Measurements from ENCODE around the gene GNA12. TPM values are rescaled to one million over a fixed set of nuclear protein-coding genes. Genes with fewer than 3 reads are reported as not detected.
"Not testable (repeated sequence)": the region's sequence is repeated elsewhere in the genome, so short reads cannot be mapped to it uniquely, and the experiment has no call there.

Gene GNA12
- total RNA-seq, 1 donor from 2014 or later, result 54.6 TPM

- CTCF ChIA-PET, result no interaction called here
- Mint-ChIP-seq H3K27me3 (peaks cover 2% of the 10 kb centered on the region), H3K36me3 (ENCODE audit: low read depth) (no peaks in the 10 kb centered on the region), H3K4me1 (peaks cover 21% of the 10 kb centered on the region), H3K4me3 (no peak overlapping the region), H3K9me3 (no peaks in the 10 kb centered on the region), H3K27ac (no peak overlapping the region)
- intact Hi-C loops (cut with micrococcal nuclease), result no loop called here
- POLR2A ChIA-PET, result interaction anchor here (4.6 kb wide), 1 partner anchor 8 kb away, joined by 118 read pairs; no protein-coding TSS in a partner anchor
- no peak for ATAC-seq (ENCODE audit: low read depth)
- no peak for TF ChIP-seq CTCF (IDR thresholded peaks at IDR 0.05)
- no peak for DNase-seq
Measured at GRCh38 chr7:2701424-2701823, 142.7 kb downstream of the GNA12 start.

DNA sequence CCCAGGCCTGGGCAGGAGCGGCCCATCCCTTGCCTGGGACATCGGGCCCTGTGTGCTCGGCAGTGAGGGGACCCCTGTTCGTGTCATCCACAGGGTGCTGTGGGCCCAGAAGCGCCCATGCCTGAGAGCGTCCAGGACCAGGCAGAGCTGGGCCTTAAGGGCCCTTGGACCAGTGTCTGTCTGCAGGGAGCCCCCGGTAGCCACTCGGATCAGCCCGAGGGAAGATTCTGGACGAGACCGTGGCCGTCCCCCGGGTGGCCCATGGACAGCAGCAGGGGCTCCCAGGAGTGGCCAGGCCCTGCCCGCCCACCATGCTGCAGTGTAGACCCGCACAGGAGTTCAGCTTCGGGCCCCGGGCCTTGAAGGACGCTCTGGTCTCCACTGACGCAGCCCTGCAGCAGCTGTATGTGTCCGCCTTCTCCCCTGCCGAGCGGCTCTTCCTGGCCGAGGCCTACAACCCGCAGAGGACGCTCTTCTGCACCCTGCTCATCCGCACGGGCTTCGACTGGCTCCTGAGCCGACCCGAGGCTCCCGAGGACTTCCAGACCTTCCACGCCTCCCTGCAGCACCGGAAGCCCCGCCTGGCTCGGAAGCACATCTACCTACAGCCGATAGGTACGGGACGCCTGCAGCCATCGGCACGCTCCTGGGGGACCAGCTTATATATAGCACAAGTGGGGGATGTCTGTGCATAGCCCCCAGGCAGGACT is 143.8 kb downstream of the GNA12 start:
- peaks cover 21% of the 10 kb centered on the region for H3K4me1 Mint-ChIP-seq
- H3K36me3 Mint-ChIP-seq (ENCODE audit: low read depth), result no peaks in the 10 kb centered on the region
- ATAC-seq (ENCODE audit: low read depth) (no peak), DNase-seq (no peak)
- H3K27ac Mint-ChIP-seq, result no peak overlapping the region
- peaks cover 2% of the 10 kb centered on the region for H3K27me3 Mint-ChIP-seq
- no peaks in the 10 kb centered on the region for H3K9me3 Mint-ChIP-seq
- TF ChIP-seq CTCF (IDR thresholded peaks at IDR 0.05), result no peak
- ChIA-PET CTCF (interaction anchor here (1.0 to 4.5 kb wide), 3 partner anchors 9 to 29 kb away, joined by 3 to 43 read pairs (median 12); no protein-coding TSS in a partner anchor), POLR2A (interaction anchor here (1.1 to 4.6 kb wide), 4 partner anchors 9 to 189 kb away, joined by 3 to 118 read pairs (median 16); no protein-coding TSS in a partner anchor)
- intact Hi-C loops (cut with micrococcal nuclease), result no loop called here
- H3K4me3 Mint-ChIP-seq, result no peak overlapping the region

- no peaks in the 10 kb centered on the region for H3K9me3 Mint-ChIP-seq
- intact Hi-C loops (cut with micrococcal nuclease), result loop anchor here (1.0 to 5.0 kb wide), 3 partner anchors 10 to 177 kb away; no protein-coding TSS in a partner anchor
- no peak for TF ChIP-seq CTCF (IDR thresholded peaks at IDR 0.05)
- peak overlapping the region; percentile 69 for H3K4me3 Mint-ChIP-seq
- POLR2A ChIA-PET, result interaction anchor here (0.7 to 4.6 kb wide), 15 partner anchors 10 to 393 kb away, joined by 3 to 118 read pairs (median 5); partner anchors contain the start of genes AMZ1 and EIF3B
- peaks cover 2% of the 10 kb centered on the region for H3K27me3 Mint-ChIP-seq
- ATAC-seq (ENCODE audit: low read depth), result no peak
- no peak for DNase-seq
- H3K36me3 Mint-ChIP-seq (ENCODE audit: low read depth), result no peaks in the 10 kb centered on the region
- CTCF ChIA-PET, result interaction anchor here (0.6 to 4.5 kb wide), 7 partner anchors 10 to 248 kb away, joined by 3 to 43 read pairs (median 6); no protein-coding TSS in a partner anchor
- peak overlapping the region; percentile 75 for H3K27ac Mint-ChIP-seq
- peaks cover 21% of the 10 kb centered on the region for H3K4me1 Mint-ChIP-seq
Measured at GRCh38 chr7:2699289-2699620, 144.9 kb downstream of the GNA12 start.

DNA sequence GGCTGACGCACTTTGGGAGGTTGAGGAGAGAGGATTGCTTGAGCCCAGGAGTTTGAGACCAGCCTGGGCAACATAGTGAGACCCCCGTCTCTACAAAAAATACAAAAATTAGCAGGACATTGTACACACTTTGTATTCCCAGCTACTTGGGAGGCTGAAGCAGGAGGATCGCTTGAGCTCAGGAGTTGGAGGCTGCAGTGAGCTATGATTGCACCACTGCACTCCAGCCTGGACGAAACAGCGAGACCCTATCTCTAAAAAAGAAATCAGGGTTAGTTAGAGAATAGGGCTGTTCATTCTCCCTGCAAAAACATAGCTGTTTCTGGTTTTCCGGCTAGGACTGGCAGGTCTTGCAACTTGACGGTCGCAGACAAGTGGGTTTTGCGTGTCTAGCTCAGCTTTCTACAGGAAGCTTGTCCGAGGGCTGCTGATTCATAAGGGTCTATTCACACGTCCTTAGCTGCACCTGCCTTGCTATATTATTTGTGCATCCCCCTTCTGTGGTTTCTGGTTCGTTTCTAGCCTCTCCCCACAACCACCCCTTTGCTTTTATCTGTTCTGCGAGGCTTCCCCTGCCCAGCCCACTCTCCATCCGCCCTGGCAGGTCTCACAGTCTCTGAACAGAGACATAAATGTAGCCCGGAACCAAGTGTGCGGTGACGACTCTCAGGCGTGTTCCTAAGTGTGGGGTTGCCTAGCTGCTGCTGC is 145.4 kb downstream of the GNA12 start:
- ChIA-PET POLR2A (interaction anchor here (0.7 to 4.6 kb wide), 14 partner anchors 9 to 394 kb away, joined by 3 to 118 read pairs (median 5); partner anchors contain the start of genes AMZ1 and EIF3B), CTCF (interaction anchor here (0.6 to 4.5 kb wide), 7 partner anchors 11 to 247 kb away, joined by 3 to 43 read pairs (median 6); no protein-coding TSS in a partner anchor)
- Mint-ChIP-seq H3K4me3 (peak overlapping the region; percentile 69), H3K27me3 (peaks cover 2% of the 10 kb centered on the region), H3K9me3 (no peaks in the 10 kb centered on the region), H3K27ac (peak overlapping the region; percentile 75), H3K4me1 (peaks cover 21% of the 10 kb centered on the region), H3K36me3 (ENCODE audit: low read depth) (no peaks in the 10 kb centered on the region)
- TF ChIP-seq CTCF (IDR thresholded peaks at IDR 0.05), result no peak
- intact Hi-C loops (cut with micrococcal nuclease), result loop anchor here (1.0 to 5.0 kb wide), 4 partner anchors 9 to 176 kb away; no protein-coding TSS in a partner anchor
- ATAC-seq (ENCODE audit: low read depth) (peak; percentile 94), DNase-seq (peak; percentile 50)

- H3K36me3 Mint-ChIP-seq (ENCODE audit: low read depth); POLR2A ChIA-PET; ATAC-seq (ENCODE audit: low read depth); H3K9me3 Mint-ChIP-seq; DNase-seq; CTCF ChIA-PET; intact Hi-C loops (cut with micrococcal nuclease); H3K27ac Mint-ChIP-seq; H3K4me3 Mint-ChIP-seq: not testable (repeated sequence)
- Mint-ChIP-seq H3K4me1 (peaks cover 13% of the 10 kb centered on the region), H3K27me3 (peaks cover 13% of the 10 kb centered on the region)
Measured at GRCh38 chr7:2694122-2694436, 150.0 kb downstream of the GNA12 start.

DNA sequence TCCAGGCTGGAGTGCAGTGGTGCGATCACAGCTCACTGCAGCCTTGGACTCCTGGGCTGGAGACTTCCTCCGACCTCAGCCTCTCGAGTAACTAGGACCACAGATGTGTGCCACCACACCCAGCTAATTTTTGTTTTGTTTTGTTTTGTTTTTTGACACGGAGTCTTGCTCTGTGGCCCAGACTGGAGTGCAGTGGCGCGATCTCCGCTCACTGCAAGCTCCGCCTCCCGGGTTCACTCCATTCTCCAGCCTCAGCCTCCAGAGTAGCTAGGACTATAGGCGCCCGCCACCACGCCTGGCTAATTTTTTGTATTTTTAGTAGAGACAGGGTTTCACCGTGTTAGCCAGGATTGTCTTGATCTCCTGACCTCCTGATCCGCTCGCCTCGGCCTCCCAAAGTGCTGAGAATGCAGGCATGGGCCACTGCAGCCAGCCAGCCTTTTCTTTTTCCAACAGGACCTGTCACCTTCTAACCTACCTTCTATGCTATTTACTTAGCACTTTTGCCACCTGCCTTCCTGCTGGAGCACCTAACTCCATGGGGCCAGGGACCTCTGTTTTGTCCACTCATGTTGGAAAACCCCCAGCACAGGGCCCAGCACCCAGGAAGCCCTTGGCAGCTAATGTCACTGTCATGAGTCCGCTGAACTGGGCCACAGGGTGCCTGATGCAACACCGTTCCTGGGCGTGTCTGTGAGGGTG is 150.5 kb downstream of the GNA12 start:
- CTCF ChIA-PET, result not testable (repeated sequence)

More for the DNA sequence above, 150.5 kb downstream of the GNA12 start:
- POLR2A ChIA-PET; H3K36me3 Mint-ChIP-seq (ENCODE audit: low read depth); intact Hi-C loops (cut with micrococcal nuclease); DNase-seq; H3K4me3 Mint-ChIP-seq; ATAC-seq (ENCODE audit: low read depth); H3K9me3 Mint-ChIP-seq; H3K27ac Mint-ChIP-seq: not testable (repeated sequence)
- Mint-ChIP-seq H3K27me3 (peaks cover 18% of the 10 kb centered on the region), H3K4me1 (peaks cover 13% of the 10 kb centered on the region)

Data from activated B cell treated with CpG ODN at 0.5 μM for 24 hours (primary cell).